Activated CD8-positive, alpha-beta memory T cell treated with anti-CD3 and anti-CD28 coated beads, Interleukin-2, amount 50 U/mL, for 4 hours (primary cell): ENCODE data around the gene WDR74.
A peak's percentile ranks its signal among the peaks of the same experiment; 100 is the strongest.
"Not testable (repeated sequence)": the region's sequence is repeated elsewhere in the genome, so short reads cannot be mapped to it uniquely, and the experiment has no call there.

Experiments
- DNase-seq: peaks from one replicate; pipeline ENCODE4 v3.0.0-alpha.2; 2020

The WDR74 gene

DNA sequence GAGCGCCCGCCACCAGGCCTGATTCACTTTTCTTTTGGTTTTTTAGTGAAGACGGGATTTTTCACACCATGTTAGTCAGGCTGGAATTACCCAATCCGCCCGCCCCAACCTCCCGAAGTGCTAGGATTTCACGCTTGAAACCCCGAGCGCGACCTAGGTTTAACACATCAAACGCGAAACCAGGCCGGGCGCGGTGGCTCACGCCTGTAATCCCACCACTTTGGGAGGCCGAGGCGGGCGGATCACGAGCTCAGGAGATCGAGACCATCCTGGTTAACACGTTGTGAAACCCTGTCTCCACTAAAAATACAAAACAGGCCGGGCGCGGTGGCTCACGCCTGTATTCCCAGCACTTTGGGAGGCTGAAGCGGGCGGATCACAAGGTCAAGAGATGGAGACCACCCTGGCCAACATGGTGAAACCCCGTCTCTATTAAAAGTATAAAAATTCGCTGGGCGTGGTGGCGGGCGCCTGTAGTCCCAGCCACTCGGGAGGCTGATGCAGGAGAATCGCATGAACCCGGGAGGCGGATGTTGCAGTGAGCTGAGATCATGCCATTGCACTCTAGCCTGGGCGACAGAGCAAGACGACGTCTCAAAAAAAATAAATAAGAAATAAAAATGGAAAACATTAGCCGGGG lies 1.5 kb upstream of the WDR74 start:
- peak; percentile 68 for DNase-seq

DNA sequence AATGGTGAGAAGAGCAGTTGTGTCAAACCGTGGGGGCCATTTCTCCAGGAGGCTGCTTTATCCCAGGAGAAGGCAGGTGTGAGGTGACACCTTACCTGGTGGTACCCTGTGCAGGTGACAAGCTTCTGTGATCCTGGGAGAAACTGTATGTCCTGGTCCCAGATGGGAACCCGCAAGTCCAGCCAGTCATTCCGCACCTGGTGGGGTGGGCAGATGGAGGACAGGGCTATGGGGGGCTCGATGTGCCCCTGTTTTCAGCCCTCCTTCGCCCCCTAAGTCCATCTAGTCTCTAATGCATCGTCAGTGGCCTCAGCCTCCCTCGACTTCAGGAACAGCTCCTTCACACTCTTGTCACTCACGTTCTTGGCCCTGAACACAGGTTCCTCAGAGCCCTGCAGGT lies 4.1 kb downstream of the WDR74 start:
- no peak for DNase-seq

DNA sequence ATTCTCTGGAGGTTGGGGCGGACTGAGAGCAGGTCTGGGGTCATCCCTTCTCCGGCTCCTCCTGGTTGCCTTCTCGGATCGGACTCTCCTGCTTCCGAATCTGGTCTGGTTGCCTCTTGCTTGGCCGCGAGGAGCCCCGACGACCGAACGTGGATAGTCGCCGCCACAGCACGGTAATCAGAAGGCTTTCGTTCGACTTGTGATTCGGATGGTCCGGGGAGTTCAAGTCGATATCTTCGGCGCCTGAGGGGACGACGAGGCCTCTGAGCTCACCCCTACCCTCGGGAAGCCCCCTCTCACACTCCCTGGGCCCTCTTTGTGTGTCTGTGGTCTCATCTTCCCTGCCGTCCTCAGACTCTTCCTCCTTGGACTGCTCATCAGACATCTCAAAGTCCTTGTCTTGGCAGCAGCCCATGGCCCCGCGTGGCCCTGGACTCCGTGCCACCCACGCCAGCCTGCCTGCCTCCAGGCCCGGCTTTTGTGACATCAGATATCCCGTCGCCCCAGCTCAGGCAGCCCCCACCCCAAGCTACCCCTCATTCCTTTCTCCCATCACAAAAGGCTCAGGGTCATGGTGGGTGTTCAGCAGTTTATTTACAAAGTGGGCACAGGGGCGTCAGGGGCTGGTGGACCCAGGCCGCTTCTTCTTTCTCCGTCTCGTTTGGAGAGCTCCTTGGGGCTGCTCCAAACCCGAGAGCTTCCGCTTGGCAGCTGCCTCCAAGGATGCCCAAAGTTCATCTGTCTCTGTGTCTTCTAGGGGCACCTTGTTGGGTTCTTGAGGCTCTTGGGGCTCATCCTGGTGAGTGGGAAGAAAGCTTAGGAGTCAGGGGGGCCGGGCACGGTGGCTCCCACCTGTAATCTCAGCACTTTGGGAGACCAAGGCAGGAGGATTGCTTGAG lies 6.8 kb downstream of the WDR74 start, which contains the start of gene TEX54:
TSS of gene TEX54 (minus strand) at position 506 of the 899 bp plus-strand sequence.
- DNase-seq = no peak

DNA sequence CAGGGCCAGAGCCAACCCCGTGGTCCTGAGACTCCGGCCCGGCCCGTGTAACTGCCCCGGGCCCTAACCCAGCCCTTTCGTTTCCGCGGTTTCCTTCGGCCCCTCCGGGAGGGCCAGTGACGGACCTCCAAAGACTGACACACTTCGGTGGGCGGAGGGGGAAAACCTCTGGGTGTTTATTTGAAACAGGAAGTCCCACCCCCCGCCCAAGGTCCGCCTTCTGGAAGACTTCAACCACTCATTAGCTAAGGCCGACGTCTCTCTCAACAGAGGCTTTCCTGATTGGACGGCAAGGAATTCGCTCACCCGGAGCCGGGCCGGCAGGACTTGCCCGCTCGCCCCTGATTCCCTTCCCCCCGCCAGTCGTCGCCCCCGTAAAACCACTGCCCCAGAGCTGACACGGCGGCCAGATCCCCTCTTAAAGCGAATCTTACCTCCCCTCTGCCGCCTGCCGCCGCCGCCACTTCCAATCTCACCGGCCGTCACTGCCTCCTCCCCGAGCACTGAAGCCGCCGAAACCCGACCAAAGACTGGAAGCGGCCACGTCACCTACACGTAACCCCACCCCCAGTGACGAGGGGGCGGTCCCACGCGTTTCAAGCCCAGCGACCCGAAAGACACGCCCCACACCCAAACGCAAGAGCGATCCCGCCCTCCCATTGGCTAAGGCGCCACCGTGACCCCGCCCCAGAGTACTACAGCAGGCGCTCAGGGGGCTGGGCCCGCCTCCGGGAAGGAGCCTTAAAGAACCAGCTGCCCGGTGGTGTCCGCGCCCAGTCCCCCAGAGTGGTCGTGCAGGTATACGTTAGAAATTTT lies 7.7 kb downstream of the WDR74 start, which contains the start of gene STX5:
TSS of gene STX5 (minus strand) at position 532 of the 816 bp plus-strand sequence. CDS start 808 bp downstream, outside the sequence.
- peak; percentile 99 for DNase-seq

DNA sequence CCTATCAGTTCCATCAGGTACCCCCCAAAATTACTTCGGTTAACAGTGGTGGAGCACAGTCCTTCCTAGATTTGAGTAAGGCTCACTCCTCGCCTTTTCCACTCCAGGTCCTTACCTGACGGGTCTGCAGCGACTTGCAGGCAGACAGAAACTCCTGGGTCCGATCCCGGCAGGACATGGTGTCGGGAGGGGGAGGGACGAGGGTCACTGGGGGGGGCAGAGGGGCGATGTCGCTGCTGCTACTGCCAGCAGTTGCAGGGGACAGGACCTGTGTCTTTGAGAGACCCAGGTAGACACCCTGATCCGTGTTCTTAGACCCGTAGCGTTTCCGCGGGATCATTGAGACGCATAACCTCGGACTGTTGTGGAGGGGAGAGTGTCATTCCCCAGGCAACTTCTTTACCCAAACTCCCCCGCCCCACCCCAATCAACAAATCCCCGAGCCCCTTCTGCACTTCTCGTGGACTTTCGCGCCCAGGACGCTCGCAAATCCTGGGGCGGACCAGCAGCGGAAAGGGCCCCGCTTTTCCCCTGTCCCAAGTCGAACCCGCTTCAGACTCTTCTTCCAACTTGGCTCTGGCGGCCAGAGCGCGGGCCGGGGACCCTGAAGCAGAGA lies 8.4 kb downstream of the WDR74 start:
- no peak for DNase-seq

DNA sequence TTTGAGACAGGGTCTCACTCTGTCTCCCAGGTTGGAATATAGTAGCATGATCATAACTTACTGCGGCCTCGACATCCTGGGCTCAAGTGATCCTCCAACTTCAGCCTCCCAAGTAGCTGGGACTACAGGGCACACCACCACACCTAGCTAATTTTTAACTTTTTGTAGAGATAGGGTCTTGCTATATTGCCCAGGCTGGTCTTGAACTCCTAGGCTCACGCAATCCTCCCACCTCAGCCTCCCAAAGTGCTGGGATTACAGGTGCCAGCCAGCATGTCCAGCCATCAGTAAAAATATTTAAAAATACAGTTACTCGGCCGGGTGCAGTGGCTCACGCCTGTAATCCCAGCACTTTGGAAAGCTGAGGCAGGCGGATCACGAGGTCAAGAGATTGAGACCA lies 11.3 kb downstream of the WDR74 start:
- not testable (repeated sequence) for DNase-seq

DNA sequence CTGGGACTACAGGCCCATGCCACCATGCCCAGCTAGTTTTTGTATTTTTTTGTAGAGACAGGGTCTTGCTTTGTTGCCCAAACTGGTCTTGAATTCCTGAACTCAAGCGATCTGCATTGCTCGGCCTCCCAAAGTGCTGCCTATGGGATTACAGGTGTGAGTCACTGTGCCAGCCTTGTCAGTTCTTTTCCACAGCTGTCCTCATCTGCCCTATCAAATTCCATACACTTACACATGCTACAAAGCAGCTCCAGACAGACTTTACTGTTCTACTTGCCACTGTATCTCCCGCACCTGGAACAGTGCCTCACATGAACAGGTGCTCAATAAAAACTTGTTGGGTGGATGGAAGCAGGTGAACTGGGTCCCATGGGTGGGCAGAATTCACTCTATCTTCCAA lies 15.7 kb downstream of the WDR74 start:
- DNase-seq = no peak

DNA sequence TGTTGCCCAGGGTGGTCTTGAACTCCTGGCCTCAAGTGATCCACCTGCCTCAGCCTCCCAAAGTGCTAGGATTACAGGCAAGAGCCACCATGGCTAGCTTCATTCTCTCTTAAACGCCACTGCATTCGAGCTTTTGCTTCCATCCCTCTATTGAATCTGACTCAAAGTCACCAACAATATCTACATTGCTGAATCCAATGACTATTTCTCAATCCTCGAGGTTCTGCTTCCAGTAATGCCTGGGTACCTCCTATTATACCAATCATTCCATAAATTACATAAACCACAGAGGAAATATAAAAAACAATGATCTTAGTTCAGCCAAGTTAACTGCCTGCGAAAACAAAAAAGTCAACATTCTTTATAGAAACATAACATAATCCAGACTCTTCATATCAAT lies 22.3 kb downstream of the WDR74 start:
- no peak for DNase-seq

DNA sequence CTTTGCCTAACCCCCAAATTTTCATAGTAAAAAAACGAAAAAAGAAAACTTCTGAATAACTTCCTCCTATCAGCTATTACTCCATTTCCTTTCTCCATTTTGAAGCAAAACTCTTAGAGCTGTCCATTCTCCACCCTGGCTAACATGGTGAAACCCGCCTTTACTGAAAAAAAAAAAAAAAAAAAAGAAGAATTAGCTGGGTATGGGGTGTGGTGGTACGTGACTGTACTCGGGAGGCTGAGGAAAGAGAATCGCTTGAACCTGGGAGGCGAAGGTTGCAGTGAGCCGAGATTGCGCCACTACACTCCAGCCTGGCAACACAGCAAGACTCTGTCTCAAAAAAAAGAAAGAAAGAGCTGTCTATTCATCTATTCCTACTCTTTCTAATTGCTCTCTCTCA lies 22.8 kb downstream of the WDR74 start:
- no peak for DNase-seq

DNA sequence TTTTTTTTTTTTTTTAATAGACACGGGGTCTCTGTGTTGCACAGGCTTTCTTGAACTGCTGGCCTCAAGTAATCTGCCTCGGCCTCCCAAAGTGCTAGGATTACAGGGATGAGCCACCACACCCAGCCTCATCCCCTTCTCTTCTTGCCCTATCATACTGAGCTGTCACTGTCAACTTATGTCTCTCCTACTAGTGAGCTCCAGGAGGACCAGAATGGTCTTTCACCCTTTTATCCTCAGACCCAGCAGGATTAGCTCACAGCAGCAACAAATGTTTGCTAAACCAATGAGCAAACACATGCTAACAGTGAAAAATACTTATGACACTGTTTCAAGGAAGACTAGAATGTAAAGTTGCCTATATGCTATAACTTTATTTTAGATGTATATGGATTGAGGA lies 27.7 kb downstream of the WDR74 start:
- no peak for DNase-seq

DNA sequence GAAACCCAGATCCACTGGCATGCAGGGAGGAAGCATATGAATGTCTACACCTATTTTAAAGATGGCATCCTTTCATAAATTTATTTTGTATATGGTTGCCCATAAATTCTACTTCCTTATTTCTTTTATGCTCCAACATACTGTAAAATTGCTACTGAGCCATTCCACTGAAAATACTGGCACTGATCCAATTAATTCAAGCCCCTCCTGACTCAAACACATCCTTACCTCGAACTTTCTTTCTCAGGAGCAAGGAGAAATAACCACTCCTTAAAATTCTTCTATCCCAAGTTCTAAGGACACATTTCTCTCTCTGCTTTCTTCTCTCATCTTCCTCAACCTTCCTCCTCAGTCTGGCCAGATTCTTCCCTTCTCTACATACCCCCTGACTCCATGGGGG lies 28.6 kb downstream of the WDR74 start:
- no peak for DNase-seq

DNA sequence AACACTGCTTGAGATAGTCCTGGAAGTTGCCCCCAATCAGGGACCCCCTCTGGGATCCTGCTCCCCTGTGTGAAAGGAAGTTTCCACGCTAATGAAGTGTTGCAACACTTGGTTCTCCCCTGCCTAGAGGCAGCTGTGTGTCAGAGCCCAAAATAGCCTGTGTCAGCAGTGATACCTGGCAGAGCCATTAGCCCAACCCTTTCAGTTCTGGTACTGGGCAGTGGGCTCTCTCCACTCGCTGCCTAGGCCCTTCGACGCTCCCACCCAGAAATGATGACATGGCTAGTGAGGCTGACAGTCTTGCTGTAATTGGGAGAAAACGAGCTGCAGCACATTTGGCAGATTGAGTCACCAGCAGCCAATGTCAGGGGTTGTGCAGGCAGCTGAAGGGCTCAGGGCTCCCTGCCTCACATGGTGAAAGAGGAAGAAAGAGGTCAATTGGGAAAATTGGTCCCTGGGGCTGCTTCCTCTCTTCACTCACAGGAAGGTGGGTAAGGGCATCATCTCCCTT lies 32.7 kb downstream of the WDR74 start:
- DNase-seq = no peak

DNA sequence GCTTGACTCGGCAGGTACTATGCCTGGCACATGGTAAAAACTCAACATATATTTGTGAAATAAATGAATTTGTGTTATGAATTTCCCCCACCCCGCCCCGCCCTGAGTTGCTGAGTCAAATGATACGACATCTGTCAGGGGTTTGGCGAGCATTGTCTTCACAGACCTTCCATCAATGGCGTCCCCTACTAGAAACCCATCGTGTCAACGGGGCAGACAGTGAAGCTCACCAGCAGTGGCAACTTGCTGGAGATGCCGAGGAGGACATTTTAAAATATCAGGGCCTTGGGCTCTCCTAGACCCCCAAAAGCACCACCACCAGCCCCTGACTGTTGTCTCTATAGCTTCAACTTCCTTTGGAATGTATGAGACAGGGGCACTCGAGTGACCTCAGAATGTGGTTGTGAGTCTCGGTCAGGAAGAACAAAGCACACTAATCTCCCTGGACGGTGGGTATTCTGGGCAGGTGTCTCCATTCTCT lies 33.4 kb downstream of the WDR74 start:
- peak; percentile 29 for DNase-seq

DNA sequence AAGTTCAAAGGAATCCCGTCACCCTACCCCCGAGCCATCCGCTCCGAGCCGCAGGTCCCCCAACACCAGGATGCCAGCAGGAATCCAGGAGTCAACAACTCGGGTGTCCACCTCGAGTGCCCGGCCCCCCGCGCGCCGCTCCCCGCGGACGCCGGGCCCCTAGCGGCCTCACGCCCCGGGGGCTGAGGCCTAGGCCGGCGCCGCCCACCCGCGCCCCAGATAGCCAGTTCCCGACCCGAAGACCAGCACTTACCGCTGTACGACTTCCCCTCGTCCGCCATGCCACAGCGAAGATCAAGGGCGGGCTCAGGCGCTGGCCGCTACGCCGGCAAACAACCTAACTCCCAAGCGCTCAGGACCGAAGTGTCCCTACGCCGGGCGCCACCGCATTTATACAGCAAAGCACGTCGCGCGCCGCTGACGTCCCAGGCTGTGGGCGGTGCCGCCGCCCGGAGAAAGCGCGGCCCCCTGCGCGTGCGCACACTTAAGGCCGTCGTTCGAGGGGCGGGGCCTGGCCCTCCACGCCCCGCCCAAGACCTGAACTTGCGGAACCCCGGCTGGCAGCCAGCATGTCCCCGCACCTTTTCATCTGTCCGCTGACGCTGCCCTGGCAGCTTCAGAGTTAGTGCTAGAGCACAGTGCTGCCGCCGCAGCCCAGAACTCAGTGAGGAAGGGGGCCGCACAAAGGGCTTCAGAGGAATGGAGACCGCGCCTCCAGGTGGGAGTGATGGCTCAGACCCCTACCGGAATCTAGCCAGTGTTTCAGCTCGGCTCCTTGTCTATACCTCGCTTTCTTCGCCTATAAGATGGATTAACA lies 34.1 kb downstream of the WDR74 start, which contains the start of gene NXF1:
TSS of gene NXF1 (minus strand) at position 365 of the 817 bp plus-strand sequence. CDS start at position 281, 84 bp downstream.
- peak; percentile 96 for DNase-seq

DNA sequence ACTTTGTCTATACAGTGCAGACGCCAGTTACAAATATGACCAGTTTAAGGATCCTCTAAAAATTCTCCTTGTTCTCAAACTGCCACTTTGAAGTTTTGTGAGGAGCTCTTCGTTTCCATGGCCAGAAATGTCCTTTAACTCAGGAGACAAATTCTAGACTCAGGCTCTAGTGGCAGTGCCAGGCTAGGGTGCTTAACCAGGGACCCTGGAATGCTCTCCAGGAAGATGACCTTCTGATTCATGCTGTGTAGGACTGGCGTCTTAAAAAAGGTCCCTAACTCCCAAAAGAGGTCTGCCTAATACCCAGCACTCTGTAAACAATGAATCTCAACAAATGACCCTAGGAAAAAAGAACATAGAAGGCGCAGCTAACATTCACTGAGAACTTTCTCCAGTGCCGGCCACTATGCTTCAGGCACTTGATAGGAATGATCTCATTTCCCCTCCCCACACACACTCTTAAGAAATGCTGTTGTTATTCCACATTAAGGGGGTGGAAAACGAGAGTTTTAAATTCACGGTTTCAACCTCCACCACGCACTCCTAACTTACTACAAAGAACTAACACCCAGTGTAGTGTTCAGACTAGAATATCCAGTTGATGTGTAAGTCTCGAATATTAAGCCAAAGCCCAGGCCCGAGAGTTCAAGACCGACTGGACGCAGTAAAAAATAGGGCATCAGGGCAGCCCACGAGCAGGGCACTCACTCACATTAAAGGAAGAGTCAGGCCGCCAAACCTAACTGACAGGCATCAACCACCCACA lies 34.9 kb downstream of the WDR74 start:
- no peak for DNase-seq

DNA sequence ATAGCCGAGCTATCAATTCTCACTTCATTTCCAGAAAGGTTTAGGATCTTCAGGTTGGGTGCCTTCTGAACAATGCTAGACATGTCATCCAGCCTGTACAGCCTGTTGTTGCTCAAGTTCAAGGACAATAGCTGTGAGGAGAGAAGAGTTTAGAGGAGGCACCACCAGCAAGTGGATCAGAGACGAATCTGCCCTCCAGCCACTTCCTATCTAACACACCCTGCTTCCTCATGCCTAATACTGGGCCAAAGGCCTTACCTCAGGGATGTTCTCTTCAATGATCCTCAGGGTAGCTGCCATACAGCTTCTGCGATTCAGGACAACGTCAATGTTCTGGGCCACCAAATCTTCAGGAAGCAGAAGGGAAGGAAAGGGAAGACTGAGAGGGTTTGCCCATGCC lies 38.3 kb downstream of the WDR74 start:
- DNase-seq = no peak

DNA sequence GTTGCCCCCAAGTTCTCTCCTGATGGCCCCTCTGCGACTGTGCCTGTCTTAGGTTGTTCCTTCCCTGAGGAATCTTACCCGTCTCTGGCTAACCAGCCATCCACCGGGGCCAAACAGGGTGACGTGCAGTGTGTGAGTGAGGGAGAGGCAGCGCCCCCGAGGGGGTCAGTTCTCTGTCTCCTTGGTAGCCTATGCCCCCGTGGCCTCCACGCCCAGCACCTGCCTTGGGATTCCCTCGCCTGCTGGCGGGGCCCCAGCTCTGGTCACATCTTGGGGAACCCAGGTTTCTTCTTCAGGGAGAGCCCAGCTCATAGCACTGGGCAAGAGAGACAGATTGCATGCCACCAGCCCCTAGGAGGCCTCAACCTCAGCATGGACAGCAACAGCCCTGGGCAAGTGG lies 39.9 kb downstream of the WDR74 start:
- DNase-seq = no peak

DNA sequence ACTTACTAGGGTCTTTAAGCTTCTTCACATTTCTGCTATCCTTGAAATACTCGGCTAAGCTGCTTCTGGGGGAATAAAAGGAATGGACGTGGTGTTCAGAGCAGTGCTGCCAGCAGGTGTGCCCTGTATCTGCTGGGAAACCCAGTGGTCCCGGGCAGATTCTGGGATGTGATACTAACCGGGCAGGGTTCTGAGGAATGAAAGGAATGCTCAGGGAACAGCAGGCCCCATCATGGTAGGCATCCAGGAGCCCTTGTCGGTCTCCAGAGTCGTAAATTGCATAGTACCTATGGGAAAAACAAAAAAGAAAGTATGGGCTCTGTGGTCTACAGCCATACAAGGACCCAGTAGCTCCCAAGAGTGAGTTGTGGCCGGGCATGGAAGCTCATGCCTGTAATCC lies 43.1 kb downstream of the WDR74 start:
- no peak for DNase-seq

DNA sequence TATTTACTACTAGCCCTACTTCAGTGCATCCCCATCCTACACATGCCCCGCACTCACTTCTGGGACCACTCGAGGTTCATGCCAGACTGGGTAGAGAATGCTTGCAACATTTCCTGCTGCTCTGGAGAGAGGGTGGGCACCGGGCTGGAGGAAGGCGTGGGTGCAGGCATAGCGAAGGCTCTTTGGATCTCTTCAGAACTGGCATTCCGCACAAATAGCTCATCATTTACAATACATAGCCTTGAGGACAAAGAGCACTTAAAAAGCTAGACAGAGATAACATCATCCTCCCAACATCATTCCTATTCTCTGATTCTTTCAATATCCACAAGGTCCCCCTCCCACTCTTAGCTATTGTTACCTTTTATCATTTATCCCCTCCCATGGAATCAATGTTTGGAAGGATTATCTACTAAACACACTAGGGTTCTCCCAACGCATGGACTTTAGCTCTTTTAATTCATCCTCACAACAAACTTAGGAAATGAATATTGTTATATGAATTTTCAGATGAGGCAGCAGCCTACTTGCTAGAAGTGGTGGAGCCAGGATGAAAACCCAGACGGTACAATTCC lies 45.1 kb downstream of the WDR74 start:
- DNase-seq = no peak

DNA sequence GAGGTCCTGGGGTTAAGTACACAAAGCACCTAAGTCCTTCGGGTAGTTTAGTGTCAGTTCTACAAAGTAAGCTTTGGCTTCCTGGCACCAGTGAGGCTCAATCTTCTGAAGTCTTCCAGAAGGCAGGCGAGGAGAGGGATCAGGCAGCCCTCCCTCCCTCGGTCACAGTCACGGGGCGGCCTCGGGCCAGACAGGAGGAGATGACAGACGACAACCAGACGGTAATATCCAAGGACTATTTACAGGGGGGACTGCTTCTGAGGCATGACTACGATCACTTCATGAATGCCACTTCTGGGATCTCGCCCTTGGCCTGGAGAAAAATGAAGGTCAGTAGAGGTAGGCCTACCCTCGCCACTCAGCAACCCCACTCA lies 47.2 kb downstream of the WDR74 start:
- DNase-seq = no peak
